ENCODE results near the gene MGST2. TPM values are rescaled to one million over a fixed set of nuclear protein-coding genes. Genes with fewer than 3 reads are reported as not detected.

Gene MGST2
- total RNA-seq, 1 donor from 2014 or later, result 29.8 TPM

- H3K36me3 Mint-ChIP-seq, result peaks cover 44% of the 10 kb centered on the region
- H3K27ac Mint-ChIP-seq, result no peak overlapping the region
Measured at GRCh38 chr4:139674875-139675550, 9.4 kb downstream of the MGST2 start.

GRCh38 chr4:139675651-139676050 is 10.0 kb downstream of the MGST2 start:
- Mint-ChIP-seq H3K36me3 (peaks cover 50% of the 10 kb centered on the region), H3K4me1 (peaks cover 10% of the 10 kb centered on the region), H3K27ac (no peak overlapping the region), H3K27me3 (ENCODE audit: low read depth) (no peaks in the 10 kb centered on the region), H3K9me3 (peaks cover 24% of the 10 kb centered on the region), H3K4me3 (no peak overlapping the region)
- no peak for TF ChIP-seq CTCF (IDR thresholded peaks at IDR 0.05; ENCODE audit: unreplicated experiment)
- no peak for DNase-seq (ENCODE audit: low spot score in 2 of 2, unreplicated experiment in 2 of 2)

More at GRCh38 chr4:139674875-139675550, 9.4 kb downstream of the MGST2 start:
- DNase-seq (ENCODE audit: low spot score in 2 of 2, unreplicated experiment in 2 of 2), result no peak
- H3K9me3 Mint-ChIP-seq, result peaks cover 18% of the 10 kb centered on the region
- no peak overlapping the region for H3K4me3 Mint-ChIP-seq
- H3K27me3 Mint-ChIP-seq (ENCODE audit: low read depth), result no peaks in the 10 kb centered on the region
- peaks cover 14% of the 10 kb centered on the region for H3K4me1 Mint-ChIP-seq
- no peak for TF ChIP-seq CTCF (IDR thresholded peaks at IDR 0.05; ENCODE audit: unreplicated experiment)

- H3K4me1 Mint-ChIP-seq, result peaks cover 7% of the 10 kb centered on the region
- peaks cover 53% of the 10 kb centered on the region for H3K36me3 Mint-ChIP-seq
- no peak overlapping the region for H3K4me3 Mint-ChIP-seq
- DNase-seq (ENCODE audit: low spot score in 2 of 2, unreplicated experiment in 2 of 2), result no peak
- H3K27ac Mint-ChIP-seq, result no peak overlapping the region
- peaks cover 24% of the 10 kb centered on the region for H3K9me3 Mint-ChIP-seq
- TF ChIP-seq CTCF (IDR thresholded peaks at IDR 0.05; ENCODE audit: unreplicated experiment), result no peak
- no peaks in the 10 kb centered on the region for H3K27me3 Mint-ChIP-seq (ENCODE audit: low read depth)
Measured at GRCh38 chr4:139676365-139676764, 10.7 kb downstream of the MGST2 start.

- no peak for DNase-seq (ENCODE audit: low spot score in 2 of 2, unreplicated experiment in 2 of 2)
- TF ChIP-seq CTCF (IDR thresholded peaks at IDR 0.05; ENCODE audit: unreplicated experiment), result no peak
- H3K4me1 Mint-ChIP-seq, result peaks cover 7% of the 10 kb centered on the region
- H3K27ac Mint-ChIP-seq, result no peak overlapping the region
- no peak overlapping the region for H3K4me3 Mint-ChIP-seq
- H3K9me3 Mint-ChIP-seq, result peaks cover 24% of the 10 kb centered on the region
- peaks cover 52% of the 10 kb centered on the region for H3K36me3 Mint-ChIP-seq
- H3K27me3 Mint-ChIP-seq (ENCODE audit: low read depth), result no peaks in the 10 kb centered on the region
Measured at GRCh38 chr4:139676913-139677585, 11.4 kb downstream of the MGST2 start.

- H3K9me3 Mint-ChIP-seq, result peaks cover 45% of the 10 kb centered on the region
- H3K4me3 Mint-ChIP-seq, result no peak overlapping the region
- H3K27me3 Mint-ChIP-seq (ENCODE audit: low read depth), result no peaks in the 10 kb centered on the region
- peaks cover 71% of the 10 kb centered on the region for H3K36me3 Mint-ChIP-seq
- peaks cover 17% of the 10 kb centered on the region for H3K4me1 Mint-ChIP-seq
- TF ChIP-seq CTCF (IDR thresholded peaks at IDR 0.05; ENCODE audit: unreplicated experiment), result no peak
- H3K27ac Mint-ChIP-seq, result peak overlapping the region; percentile 22
- DNase-seq (ENCODE audit: low spot score in 2 of 2, unreplicated experiment in 2 of 2), result no peak
Measured at GRCh38 chr4:139682309-139682708, 16.7 kb downstream of the MGST2 start.

All from mesothelial cell of epicardium (in vitro differentiated cells).